RWPE2 (cell line): ENCODE results near the gene BMP7.
A peak's percentile ranks its signal among the peaks of the same experiment; 100 is the strongest.
"Not testable (repeated sequence)": the region's sequence is repeated elsewhere in the genome, so short reads cannot be mapped to it uniquely, and the experiment has no call there.

Source experiments
- ATAC-seq: fragments of 200-7000 bp; cut with Tn5 transposase; 3 replicates; pipeline ENCODE4 v1.9.1; 2021; ENCODE audit warnings: low read depth
- DNase-seq: peaks from one replicate; pipeline ENCODE4 v3.0.0-alpha.2; 2020; ENCODE audit warnings: low spot score
- H3K27ac ChIP-seq: fragments of 450-650 bp; 2 replicates; pipeline ENCODE4 v1.5.1; 2017; ENCODE audit warnings: mild to moderate bottlenecking; ENCODE audit not compliant: poor library complexity, severe bottlenecking
- H3K27me3 ChIP-seq: fragments of 250-450 bp; sonication (Bioruptor Pico); 2 replicates; pipeline ENCODE4 v1.5.1; 2021; ENCODE audit warnings: mild to moderate bottlenecking, moderate library complexity; ENCODE audit not compliant: insufficient read depth, poor library complexity, severe bottlenecking
- H3K36me3 ChIP-seq: fragments of 250-450 bp; sonication (Bioruptor Pico); 2 replicates; pipeline ENCODE4 v1.5.1; 2020; ENCODE audit warnings: low read depth, mild to moderate bottlenecking, moderate library complexity
- H3K4me1 ChIP-seq: fragments of 250-450 bp; sonication (Bioruptor Pico); 2 replicates; pipeline ENCODE4 v1.5.1; 2021; ENCODE audit warnings: mild to moderate bottlenecking, moderate library complexity; ENCODE audit not compliant: insufficient read depth, poor library complexity, severe bottlenecking
- H3K4me3 ChIP-seq: fragments of 250-450 bp; sonication (Bioruptor Pico); 2 replicates; pipeline ENCODE4 v1.5.1; 2021; ENCODE audit warnings: mild to moderate bottlenecking, moderate library complexity; ENCODE audit not compliant: severe bottlenecking
- H3K9me3 ChIP-seq: fragments of 250-450 bp; sonication (Bioruptor Pico); 2 replicates; pipeline ENCODE4 v1.5.1; 2021; ENCODE audit warnings: mild to moderate bottlenecking, moderate library complexity; ENCODE audit not compliant: severe bottlenecking
- TF ChIP-seq, protein P1 (sequence below): fragments of 450-650 bp; IDR thresholded peaks from one replicate; pipeline ENCODE4 v1.5.1; 2017; ENCODE audit warnings: mild to moderate bottlenecking, moderate library complexity; ENCODE audit not compliant: poor library complexity, severe bottlenecking

BMP7 gene

DNA sequence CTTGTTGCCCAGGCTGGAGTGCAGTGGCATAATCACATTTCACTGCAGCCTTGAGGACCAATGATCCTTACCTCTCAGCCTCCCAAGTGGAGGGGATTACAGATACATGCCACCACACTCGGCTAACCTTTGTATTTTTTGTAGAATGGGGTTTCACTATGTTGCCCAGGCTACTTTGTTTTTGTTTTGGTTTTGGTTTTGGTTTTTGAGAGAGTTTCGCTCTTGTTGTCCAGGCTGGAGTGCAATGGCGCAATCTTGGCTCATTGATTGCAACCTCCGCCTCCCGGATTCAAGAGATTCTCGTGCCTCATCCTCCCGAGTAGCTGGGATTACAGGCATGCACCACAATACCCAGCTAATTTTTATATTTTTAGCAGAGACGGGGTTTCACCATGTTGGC, 105.5 kb downstream of the BMP7 start:
- no peaks in the 10 kb centered on the region for H3K4me1 ChIP-seq
- no peaks in the 10 kb centered on the region for H3K36me3 ChIP-seq
- TF ChIP-seq, protein P1, sequence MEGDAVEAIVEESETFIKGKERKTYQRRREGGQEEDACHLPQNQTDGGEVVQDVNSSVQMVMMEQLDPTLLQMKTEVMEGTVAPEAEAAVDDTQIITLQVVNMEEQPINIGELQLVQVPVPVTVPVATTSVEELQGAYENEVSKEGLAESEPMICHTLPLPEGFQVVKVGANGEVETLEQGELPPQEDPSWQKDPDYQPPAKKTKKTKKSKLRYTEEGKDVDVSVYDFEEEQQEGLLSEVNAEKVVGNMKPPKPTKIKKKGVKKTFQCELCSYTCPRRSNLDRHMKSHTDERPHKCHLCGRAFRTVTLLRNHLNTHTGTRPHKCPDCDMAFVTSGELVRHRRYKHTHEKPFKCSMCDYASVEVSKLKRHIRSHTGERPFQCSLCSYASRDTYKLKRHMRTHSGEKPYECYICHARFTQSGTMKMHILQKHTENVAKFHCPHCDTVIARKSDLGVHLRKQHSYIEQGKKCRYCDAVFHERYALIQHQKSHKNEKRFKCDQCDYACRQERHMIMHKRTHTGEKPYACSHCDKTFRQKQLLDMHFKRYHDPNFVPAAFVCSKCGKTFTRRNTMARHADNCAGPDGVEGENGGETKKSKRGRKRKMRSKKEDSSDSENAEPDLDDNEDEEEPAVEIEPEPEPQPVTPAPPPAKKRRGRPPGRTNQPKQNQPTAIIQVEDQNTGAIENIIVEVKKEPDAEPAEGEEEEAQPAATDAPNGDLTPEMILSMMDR: no peak
- ATAC-seq: no peak
- H3K27ac ChIP-seq: no peak overlapping the region
- DNase-seq: no peak
- H3K4me3 ChIP-seq: no peak overlapping the region
- peaks cover 15% of the 10 kb centered on the region for H3K27me3 ChIP-seq
- H3K9me3 ChIP-seq: no peaks in the 10 kb centered on the region

DNA sequence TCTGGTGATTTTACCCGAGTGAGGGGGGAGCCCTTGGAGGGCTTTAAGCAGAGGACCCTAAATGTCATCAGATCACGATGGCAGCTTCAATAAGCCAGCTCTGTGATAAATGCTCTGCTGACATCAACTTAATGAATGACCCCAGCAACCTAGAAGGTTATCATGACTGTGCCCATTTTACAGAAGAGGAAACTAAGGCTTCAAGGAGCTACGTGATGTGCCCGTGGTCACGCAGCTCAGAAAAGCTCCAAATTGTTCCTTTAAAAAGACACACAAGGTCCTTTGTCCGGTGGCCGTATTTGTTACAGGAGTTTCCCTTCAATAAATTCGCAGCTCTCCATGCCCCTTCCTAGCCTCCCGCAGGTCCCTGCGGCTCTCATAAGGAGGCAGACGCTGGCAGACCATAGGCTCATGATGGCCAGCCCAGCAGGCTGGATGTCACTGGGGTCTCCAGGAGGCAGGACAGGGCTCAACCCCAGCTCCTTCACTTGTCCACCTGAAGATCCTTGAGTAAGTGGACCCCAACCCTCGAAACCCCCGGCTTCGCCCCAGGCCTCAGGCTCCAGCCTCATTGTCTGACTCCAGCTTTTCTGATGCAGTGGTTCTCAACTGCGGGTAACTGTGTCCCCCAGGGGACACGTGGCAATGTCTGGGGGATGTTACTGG, 106.4 kb downstream of the BMP7 start:
- H3K27me3 ChIP-seq: peaks cover 15% of the 10 kb centered on the region
- ATAC-seq (no peak), DNase-seq (peak; percentile 73)
- H3K4me3 ChIP-seq: no peak overlapping the region
- no peaks in the 10 kb centered on the region for H3K36me3 ChIP-seq
- no peak overlapping the region for H3K27ac ChIP-seq
- TF ChIP-seq, protein P1: no peak
- H3K9me3 ChIP-seq: no peaks in the 10 kb centered on the region
- no peaks in the 10 kb centered on the region for H3K4me1 ChIP-seq

- H3K9me3 ChIP-seq: no peaks in the 10 kb centered on the region
- DNase-seq: no peak
- H3K4me3 ChIP-seq: no peak overlapping the region
- H3K36me3 ChIP-seq: no peaks in the 10 kb centered on the region
- ATAC-seq: no peak
- TF ChIP-seq, protein P1: no peak
- H3K27ac ChIP-seq: no peak overlapping the region
- H3K4me1 ChIP-seq: no peaks in the 10 kb centered on the region
- H3K27me3 ChIP-seq: peaks cover 15% of the 10 kb centered on the region
Observed at GRCh38 chr20:57159193-57159851, 107.1 kb downstream of the BMP7 start.

DNA sequence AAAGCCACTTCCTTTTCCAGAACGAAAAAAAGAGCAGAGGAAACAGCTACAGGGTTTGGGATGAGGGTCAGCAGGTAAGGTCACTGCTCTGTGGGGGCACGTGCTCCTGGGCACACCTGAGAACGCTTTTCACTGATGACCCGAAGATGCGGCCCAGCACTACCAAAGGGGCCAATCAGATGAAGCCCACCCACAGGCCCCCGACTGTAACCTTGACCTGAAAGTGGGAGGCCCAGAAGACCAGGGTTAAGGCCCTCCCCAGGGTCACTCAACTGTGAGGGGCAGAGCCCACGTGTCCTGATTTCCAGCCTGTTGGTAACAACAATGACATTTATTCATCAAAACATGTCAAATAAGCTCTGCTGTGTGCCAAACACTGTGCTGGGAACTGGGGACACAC, 108.0 kb downstream of the BMP7 start:
- no peaks in the 10 kb centered on the region for H3K36me3 ChIP-seq
- H3K4me3 ChIP-seq: no peak overlapping the region
- no peak overlapping the region for H3K27ac ChIP-seq
- H3K4me1 ChIP-seq: no peaks in the 10 kb centered on the region
- ATAC-seq: no peak
- TF ChIP-seq, protein P1: no peak
- peaks cover 23% of the 10 kb centered on the region for H3K27me3 ChIP-seq
- H3K9me3 ChIP-seq: no peaks in the 10 kb centered on the region
- DNase-seq: peak; percentile 71

DNA sequence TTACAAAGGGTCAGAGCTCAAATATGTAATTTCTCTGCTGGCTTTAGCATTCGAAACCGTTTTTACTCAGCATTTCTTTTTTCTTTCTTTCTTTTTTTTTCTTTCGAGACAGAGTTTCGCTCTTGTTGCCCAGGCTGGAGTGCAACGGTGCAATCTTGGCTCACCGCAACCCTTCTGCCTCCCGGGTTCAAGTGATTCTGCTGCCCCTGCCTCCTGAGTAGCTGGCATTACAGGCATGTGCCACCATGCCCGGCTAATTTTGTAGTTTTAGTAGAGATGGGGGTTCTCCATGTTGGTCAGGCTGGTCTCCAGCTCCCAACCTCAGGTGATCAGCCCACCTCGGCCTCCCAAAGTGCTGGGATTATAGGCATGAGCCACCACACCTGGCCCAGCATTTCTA, 108.7 kb downstream of the BMP7 start:
- H3K36me3 ChIP-seq, H3K9me3 ChIP-seq, H3K4me1 ChIP-seq, H3K27ac ChIP-seq, DNase-seq, ATAC-seq, H3K4me3 ChIP-seq: not testable (repeated sequence)
- H3K27me3 ChIP-seq: peaks cover 29% of the 10 kb centered on the region
